Thoracic aorta (tissue), 2 donors: ENCODE measurements around the gene GALNT2. TPM values are rescaled to one million over a fixed set of nuclear protein-coding genes. Genes with fewer than 3 reads are reported as not detected.

Source experiments
- ATAC-seq: fragments of 150-250 bp; one replicate; pipeline ENCODE4 v1.8.0; 2017; ENCODE audit warnings: low read depth; ENCODE audit not compliant: insufficient number of reproducible peaks, low FRiP score
- DNase-seq: peaks from one replicate; pipeline ENCODE4 v3.0.0-alpha.2; 2020; ENCODE audit warnings: low spot score
- H3K27ac ChIP-seq, 2 donors: fragments of 200-600 bp; sonication (generic); 1 replicate in 1 of 2; 2 replicates in 1 of 2; pipeline ENCODE4 v1.5.1; 2016; ENCODE audit warnings: mild to moderate bottlenecking in 2 of 2, moderate library complexity in 2 of 2
- H3K27me3 ChIP-seq: fragments of 200-600 bp; sonication (generic); replicated peaks from 2 replicates; pipeline ENCODE4 v1.6.0; 2016; ENCODE audit warnings: mild to moderate bottlenecking; ENCODE audit not compliant: insufficient read depth
- H3K36me3 ChIP-seq: fragments of 200-600 bp; sonication (generic); one replicate; pipeline ENCODE4 v1.5.1; 2016
- H3K4me1 ChIP-seq, 2 donors: fragments of 200-600 bp; sonication (generic); 1 replicate in 1 of 2; 2 replicates in 1 of 2; pipeline versions ENCODE4 v1.5.1 to v1.6.0; 2016; ENCODE audit warnings: low read depth in 2 of 2, mild to moderate bottlenecking in 1 of 2; ENCODE audit not compliant: control insufficient read depth in 1 of 2
- H3K4me3 ChIP-seq: fragments of 200-600 bp; sonication (generic); 2 replicates; pipeline ENCODE4 v1.5.1; 2016; ENCODE audit warnings: mild to moderate bottlenecking
- H3K9me3 ChIP-seq: fragments of 200-600 bp; sonication (generic); 2 replicates; pipeline ENCODE4 v1.5.1; 2016
- total RNA-seq, 2 donors: library from RNA; depleted of rRNA; stranded (reverse); fragments of >200 nt; gene quantifications; one replicate each; pipeline versions ENCODE4 v1.1.0 to v1.2.3, GENCODE V29; 2016
- TF ChIP-seq, protein P1 (sequence below): fragments of 200-600 bp; sonication (generic); IDR thresholded peaks from one replicate; pipeline ENCODE4 v1.5.1; 2019; ENCODE audit warnings: antibody characterized with exemption

GALNT2 gene
- total RNA-seq, 2 donors from 2014 or later = 113 to 148 TPM

DNA sequence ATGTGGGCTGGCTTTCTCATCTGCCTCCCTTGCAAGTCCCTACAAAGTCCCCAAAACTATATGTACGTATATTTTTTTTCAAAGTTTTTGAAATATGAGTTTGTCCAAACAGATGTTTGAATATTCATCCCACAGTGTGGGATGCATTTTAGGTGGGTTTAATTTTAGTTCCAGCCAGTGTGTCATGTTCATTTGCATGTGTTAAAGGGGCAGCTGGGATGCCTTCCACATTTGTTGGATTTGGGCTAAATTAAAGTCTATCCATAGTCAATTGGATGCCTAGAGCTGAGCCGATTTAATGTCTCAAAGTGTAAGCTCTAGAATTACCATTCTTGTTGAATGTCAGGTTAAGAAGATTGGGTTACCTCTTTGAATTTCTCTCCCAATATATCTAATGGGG lies 139.2 kb downstream of the GALNT2 start:
- no peaks in the 10 kb centered on the region for H3K9me3 ChIP-seq
- ATAC-seq (no peak), DNase-seq (no peak)
- TF ChIP-seq, protein P1, sequence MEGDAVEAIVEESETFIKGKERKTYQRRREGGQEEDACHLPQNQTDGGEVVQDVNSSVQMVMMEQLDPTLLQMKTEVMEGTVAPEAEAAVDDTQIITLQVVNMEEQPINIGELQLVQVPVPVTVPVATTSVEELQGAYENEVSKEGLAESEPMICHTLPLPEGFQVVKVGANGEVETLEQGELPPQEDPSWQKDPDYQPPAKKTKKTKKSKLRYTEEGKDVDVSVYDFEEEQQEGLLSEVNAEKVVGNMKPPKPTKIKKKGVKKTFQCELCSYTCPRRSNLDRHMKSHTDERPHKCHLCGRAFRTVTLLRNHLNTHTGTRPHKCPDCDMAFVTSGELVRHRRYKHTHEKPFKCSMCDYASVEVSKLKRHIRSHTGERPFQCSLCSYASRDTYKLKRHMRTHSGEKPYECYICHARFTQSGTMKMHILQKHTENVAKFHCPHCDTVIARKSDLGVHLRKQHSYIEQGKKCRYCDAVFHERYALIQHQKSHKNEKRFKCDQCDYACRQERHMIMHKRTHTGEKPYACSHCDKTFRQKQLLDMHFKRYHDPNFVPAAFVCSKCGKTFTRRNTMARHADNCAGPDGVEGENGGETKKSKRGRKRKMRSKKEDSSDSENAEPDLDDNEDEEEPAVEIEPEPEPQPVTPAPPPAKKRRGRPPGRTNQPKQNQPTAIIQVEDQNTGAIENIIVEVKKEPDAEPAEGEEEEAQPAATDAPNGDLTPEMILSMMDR = no peak
- H3K27ac ChIP-seq = peak overlapping the region; percentile 37 to 52
- no peaks in the 10 kb centered on the region for H3K27me3 ChIP-seq
- no peak overlapping the region for H3K4me3 ChIP-seq
- no peaks in the 10 kb centered on the region for H3K36me3 ChIP-seq
- peaks cover 32 to 66% of the 10 kb centered on the region in 2 donors for H3K4me1 ChIP-seq

DNA sequence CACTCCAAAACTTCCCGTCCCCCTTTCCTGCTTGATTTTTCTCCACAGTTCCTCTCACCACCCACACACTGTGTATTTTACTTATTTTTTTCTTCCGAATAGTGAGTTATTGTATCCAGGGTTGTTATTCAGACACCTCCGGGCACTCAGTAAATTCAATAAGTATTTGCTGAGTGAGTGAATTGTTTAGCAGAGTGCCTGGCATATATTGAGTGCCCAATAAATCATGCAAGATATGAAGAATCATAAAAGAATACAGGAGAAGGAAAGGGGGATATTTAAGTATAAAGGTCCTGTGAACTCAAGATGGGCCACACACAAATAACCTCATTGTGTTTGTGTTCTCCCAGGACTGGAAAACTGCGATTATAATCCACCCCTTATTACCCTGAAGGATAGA lies 139.9 kb downstream of the GALNT2 start:
- no peak for ATAC-seq
- DNase-seq = no peak

DNA sequence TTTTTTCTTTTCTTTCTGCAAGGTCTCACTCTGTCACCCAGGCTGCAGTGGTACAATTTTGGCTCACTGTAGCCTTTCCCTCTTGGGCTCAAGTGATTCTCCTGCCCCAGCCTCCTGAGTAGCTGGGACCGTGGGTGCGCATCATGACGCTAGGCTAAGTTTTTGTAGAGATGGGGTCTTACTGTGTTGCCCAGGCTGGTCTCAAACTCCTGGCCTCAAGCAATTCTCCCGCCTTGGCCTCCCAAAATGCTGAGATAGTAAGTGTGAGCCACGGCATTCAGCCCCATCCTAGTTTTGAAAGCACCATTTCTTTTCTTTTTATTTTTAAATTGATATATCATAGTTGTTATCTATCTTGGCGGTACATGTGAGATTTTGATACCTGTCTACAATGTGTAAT lies 140.6 kb downstream of the GALNT2 start:
- no peaks in the 10 kb centered on the region for H3K9me3 ChIP-seq
- no peak overlapping the region for H3K27ac ChIP-seq
- no peak overlapping the region for H3K4me3 ChIP-seq
- no peaks in the 10 kb centered on the region for H3K27me3 ChIP-seq
- no peak for DNase-seq
- TF ChIP-seq, protein P1 = no peak
- H3K36me3 ChIP-seq = no peaks in the 10 kb centered on the region
- H3K4me1 ChIP-seq = peaks cover 46 to 80% of the 10 kb centered on the region in 2 donors
- no peak for ATAC-seq

More for the DNA sequence above, 139.9 kb downstream of the GALNT2 start:
- no peak overlapping the region for H3K27ac ChIP-seq
- H3K27me3 ChIP-seq = no peaks in the 10 kb centered on the region
- TF ChIP-seq, protein P1 = no peak
- no peak overlapping the region for H3K4me3 ChIP-seq
- no peaks in the 10 kb centered on the region for H3K36me3 ChIP-seq
- H3K4me1 ChIP-seq = peaks cover 40 to 73% of the 10 kb centered on the region in 2 donors
- no peaks in the 10 kb centered on the region for H3K9me3 ChIP-seq

DNA sequence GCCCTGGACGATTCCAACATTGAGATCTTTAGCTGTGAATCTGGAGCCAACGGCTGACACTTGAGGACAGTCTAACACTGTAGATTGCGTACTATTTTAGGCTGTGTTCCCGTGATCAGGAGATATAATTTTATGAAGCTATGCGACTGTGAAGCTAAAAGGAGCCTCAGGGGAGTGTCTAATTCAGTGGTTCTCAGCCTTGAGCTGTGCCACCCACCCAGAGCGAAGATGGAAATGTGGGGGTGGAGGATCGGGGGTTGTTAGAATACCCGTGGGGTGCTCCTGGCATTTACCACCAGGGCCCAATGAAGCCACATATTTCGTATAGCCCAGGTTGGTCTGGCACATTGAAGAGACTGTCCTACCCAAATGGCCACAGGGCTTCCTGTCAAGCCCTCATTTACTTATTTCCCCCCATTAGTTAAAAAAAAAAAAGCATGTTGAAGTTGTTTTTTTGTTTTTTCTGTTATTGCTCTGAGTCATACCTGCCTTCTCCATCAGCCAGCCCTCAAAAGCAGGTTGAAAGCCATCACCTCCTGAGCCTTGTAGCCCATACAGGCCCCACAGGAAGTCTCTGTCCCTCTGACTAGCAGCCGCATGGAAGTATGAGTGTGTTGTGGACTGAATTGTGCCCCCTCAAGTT lies 141.7 kb downstream of the GALNT2 start:
- Histone ChIP-seq H3K27ac (peak overlapping the region; percentile 82 to 88), H3K4me3 (no peak overlapping the region), H3K27me3 (no peaks in the 10 kb centered on the region), H3K4me1 (peaks cover 56 to 91% of the 10 kb centered on the region in 2 donors), H3K9me3 (no peaks in the 10 kb centered on the region), H3K36me3 (no peaks in the 10 kb centered on the region)
- DNase-seq = no peak
- ATAC-seq = no peak
- TF ChIP-seq, protein P1 = no peak

DNA sequence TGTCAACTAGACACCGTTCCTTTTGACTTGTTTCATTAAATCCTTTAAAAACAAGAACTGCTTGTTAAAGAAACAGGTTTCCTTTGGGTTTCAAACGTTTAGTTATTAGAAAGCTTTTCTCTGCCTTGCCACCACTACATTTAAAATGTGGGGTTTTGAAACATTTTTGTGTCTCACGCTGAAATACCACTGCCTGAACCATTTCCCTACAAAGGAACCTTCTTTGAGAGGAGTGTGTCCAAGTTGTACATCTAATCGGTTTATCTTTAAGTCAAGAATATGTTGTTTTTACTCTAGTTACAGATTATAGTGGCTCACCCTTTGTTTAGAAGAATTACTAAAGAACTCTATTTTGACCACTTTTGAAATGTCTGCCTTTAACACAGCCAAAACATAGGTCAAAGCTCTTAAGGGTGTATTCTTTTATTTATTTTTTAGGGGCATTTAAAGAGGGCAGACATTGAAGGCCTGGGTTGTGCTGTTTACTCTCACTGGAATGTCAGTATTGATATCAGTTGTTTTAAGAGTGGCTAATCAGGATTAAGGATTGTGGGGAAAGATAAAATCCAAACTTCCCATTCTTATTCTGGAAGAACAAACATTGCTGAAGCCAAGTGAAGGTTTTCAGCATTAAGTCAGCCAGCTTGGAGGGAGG lies 143.4 kb downstream of the GALNT2 start:
- Histone ChIP-seq H3K4me1 (peaks cover 61 to 98% of the 10 kb centered on the region in 2 donors), H3K27ac (peak overlapping the region; percentile 82 to 88), H3K27me3 (no peaks in the 10 kb centered on the region), H3K4me3 (peak overlapping the region; percentile 55), H3K9me3 (no peaks in the 10 kb centered on the region), H3K36me3 (no peaks in the 10 kb centered on the region)
- TF ChIP-seq, protein P1 = no peak
- ATAC-seq (no peak), DNase-seq (no peak)
